Mesenchymal stem cell (in vitro differentiated cells and primary cell): ENCODE results near the gene PSPC1.
A peak's percentile ranks its signal among the peaks of the same experiment; 100 is the strongest.

Source experiments
- DNase-seq: peaks from one replicate; pipeline ENCODE4 v3.0.0-alpha.2; 2013
- H2AFZ ChIP-seq: one replicate; pipeline ENCODE4 v1.6.1; 2013; ENCODE audit warnings: low read depth, mild to moderate bottlenecking, control low read depth, inconsistent platforms, low read length, moderate library complexity
- H2AK5ac ChIP-seq: 2 replicates; pipeline ENCODE4 v1.6.1; 2013; ENCODE audit warnings: low read length, moderate library complexity, mild to moderate bottlenecking, inconsistent platforms; ENCODE audit not compliant: severe bottlenecking
- H2BK120ac ChIP-seq: one replicate; pipeline ENCODE4 v1.6.1; 2013; ENCODE audit warnings: low read depth, mild to moderate bottlenecking, inconsistent platforms, low read length, moderate library complexity
- H2BK12ac ChIP-seq, 2 experiments: one replicate each; pipeline ENCODE4 v1.6.1; 2013; ENCODE audit warnings: inconsistent platforms in 2 of 2, low read length in 2 of 2, mild to moderate bottlenecking in 2 of 2, moderate library complexity in 2 of 2, control low read depth in 1 of 2
- H2BK15ac ChIP-seq: one replicate; pipeline ENCODE4 v1.6.1; 2013; ENCODE audit warnings: mild to moderate bottlenecking, low read depth, inconsistent platforms; ENCODE audit not compliant: poor library complexity, severe bottlenecking
- H2BK5ac ChIP-seq: 2 replicates; pipeline ENCODE4 v1.6.1; 2013; ENCODE audit warnings: low read depth, mild to moderate bottlenecking, low read length, control low read depth, inconsistent platforms; ENCODE audit not compliant: poor library complexity, severe bottlenecking
- H3K14ac ChIP-seq, 2 experiments: one replicate each; pipeline ENCODE4 v1.6.1; 2013; ENCODE audit warnings: inconsistent platforms in 2 of 2, low read length in 2 of 2, control low read depth in 1 of 2, mild to moderate bottlenecking in 1 of 2, moderate library complexity in 1 of 2
- H3K18ac ChIP-seq, 2 experiments: one replicate each; pipeline ENCODE4 v1.6.1; 2013; ENCODE audit warnings: inconsistent platforms in 2 of 2, low read length in 2 of 2, control low read depth in 1 of 2, low read depth in 1 of 2, mild to moderate bottlenecking in 1 of 2
- H3K23ac ChIP-seq, 2 experiments: one replicate each; pipeline ENCODE4 v1.6.1; 2013; ENCODE audit warnings: inconsistent platforms in 2 of 2, low read length in 2 of 2, mild to moderate bottlenecking in 2 of 2, moderate library complexity in 2 of 2, control low read depth in 1 of 2
- H3K27ac ChIP-seq: 2 replicates; pipeline ENCODE4 v1.5.1; 2013; ENCODE audit warnings: mild to moderate bottlenecking, moderate library complexity, low read length, control low read depth, inconsistent platforms; ENCODE audit not compliant: poor library complexity, severe bottlenecking
- H3K27me3 ChIP-seq, 2 experiments: 2 replicates each; pipeline versions ENCODE4 v1.6.1 to v1.7.0; 2013; ENCODE audit warnings: low read length in 2 of 2, mild to moderate bottlenecking in 2 of 2, moderate library complexity in 2 of 2, control low read depth in 1 of 2, inconsistent platforms in 1 of 2; ENCODE audit not compliant: control insufficient read depth in 1 of 2, insufficient read depth in 1 of 2
- H3K36me3 ChIP-seq, 2 experiments: 2 replicates each; pipeline versions ENCODE4 v1.6.1 to v1.7.0; 2013; ENCODE audit warnings: low read length in 2 of 2, control low read depth in 1 of 2, inconsistent platforms in 1 of 2, low read depth in 1 of 2, mild to moderate bottlenecking in 1 of 2; ENCODE audit not compliant: insufficient read depth in 2 of 2, control insufficient read depth in 1 of 2
- H3K4ac ChIP-seq, 2 experiments: one replicate each; pipeline ENCODE4 v1.6.1; 2013; ENCODE audit warnings: inconsistent platforms in 2 of 2, low read length in 2 of 2, mild to moderate bottlenecking in 2 of 2, moderate library complexity in 2 of 2, control low read depth in 1 of 2, low read depth in 1 of 2
- H3K4me1 ChIP-seq: 2 replicates; pipeline ENCODE4 v1.6.1; 2013; ENCODE audit warnings: low read depth, low read length, control low read depth; ENCODE audit not compliant: control insufficient read depth, insufficient read depth
- H3K4me2 ChIP-seq: 2 replicates; pipeline ENCODE4 v1.6.1; 2013; ENCODE audit warnings: low read length, mild to moderate bottlenecking, inconsistent platforms; ENCODE audit not compliant: poor library complexity, severe bottlenecking
- H3K4me3 ChIP-seq, 2 experiments: 2 replicates each; pipeline versions ENCODE4 v1.5.1 to v1.7.0; 2013; ENCODE audit warnings: low read length in 2 of 2, mild to moderate bottlenecking in 2 of 2, control low read depth in 1 of 2, low read depth in 1 of 2; ENCODE audit not compliant: insufficient read depth in 1 of 2
- H3K79me1 ChIP-seq: replicated peaks from 2 replicates; pipeline ENCODE4 v1.6.1; 2013; ENCODE audit warnings: mild to moderate bottlenecking, control low read depth, low read length, inconsistent platforms; ENCODE audit not compliant: poor library complexity, severe bottlenecking
- H3K9ac ChIP-seq: 2 replicates; pipeline ENCODE4 v1.7.0; 2013; ENCODE audit warnings: mild to moderate bottlenecking, low read length, moderate library complexity
- H3K9me3 ChIP-seq: 2 replicates; pipeline ENCODE4 v1.7.0; 2013; ENCODE audit warnings: mild to moderate bottlenecking, low read length; ENCODE audit not compliant: control insufficient read depth
- H4K8ac ChIP-seq: one replicate; pipeline ENCODE4 v1.6.1; 2013; ENCODE audit warnings: inconsistent platforms, mild to moderate bottlenecking, low read length, moderate library complexity
- H4K91ac ChIP-seq: one replicate; pipeline ENCODE4 v1.6.1; 2013; ENCODE audit warnings: mild to moderate bottlenecking, low read length, inconsistent platforms
- WGBS: methylation state at CpG from one replicate; pipeline ENCODE4 v1.1.7; 2013; ENCODE audit warnings: mixed read lengths; 5-methylcytosine and 5-hydroxymethylcytosine counted together

Gene PSPC1

DNA sequence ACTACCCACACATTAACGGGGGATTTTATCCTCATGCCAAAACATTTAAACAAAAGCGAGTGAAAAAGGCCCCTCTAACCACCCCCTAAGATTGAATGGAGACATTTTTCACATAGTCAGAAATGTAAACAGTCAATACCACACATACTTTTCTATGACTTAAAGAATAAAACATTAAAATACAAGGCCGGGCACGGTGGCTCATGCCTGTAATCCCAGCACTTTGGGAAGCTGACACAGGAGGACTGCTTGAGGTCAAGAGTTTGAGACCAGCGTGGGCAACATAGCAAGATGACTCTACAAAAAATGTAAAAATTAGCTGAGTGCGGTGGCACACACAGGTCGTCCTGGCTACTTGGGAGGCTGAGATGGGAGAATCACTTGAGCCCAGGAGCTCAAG, 102.0 kb downstream of the PSPC1 start:
- Histone ChIP-seq H4K91ac (no peak overlapping the region), H3K4ac (no peak overlapping the region), H4K8ac (no peak overlapping the region), H2BK12ac (no peak overlapping the region), H3K14ac (no peak overlapping the region), H3K27me3 (no peaks in the 10 kb centered on the region), H2BK120ac (no peak overlapping the region), H3K79me1 (peaks cover 16% of the 10 kb centered on the region), H2AFZ (no peak overlapping the region), H3K9ac (no peak overlapping the region), H3K18ac (peak overlapping the region in 1 of 2 experiments; percentile 43), H3K9me3 (no peaks in the 10 kb centered on the region), H2BK15ac (no peak overlapping the region), H2BK5ac (no peak overlapping the region), H3K4me2 (no peak overlapping the region), H3K27ac (no peak overlapping the region), H3K23ac (no peak overlapping the region), H2AK5ac (no peak overlapping the region), H3K4me3 (no peak overlapping the region), H3K36me3 (peaks cover 10 to 24% of the 10 kb centered on the region in 2 experiments), H3K4me1 (peaks cover 6% of the 10 kb centered on the region)
- WGBS: 42% methylated on average over 7 of the region's 7 CpGs
- peak; percentile 30 for DNase-seq

DNA sequence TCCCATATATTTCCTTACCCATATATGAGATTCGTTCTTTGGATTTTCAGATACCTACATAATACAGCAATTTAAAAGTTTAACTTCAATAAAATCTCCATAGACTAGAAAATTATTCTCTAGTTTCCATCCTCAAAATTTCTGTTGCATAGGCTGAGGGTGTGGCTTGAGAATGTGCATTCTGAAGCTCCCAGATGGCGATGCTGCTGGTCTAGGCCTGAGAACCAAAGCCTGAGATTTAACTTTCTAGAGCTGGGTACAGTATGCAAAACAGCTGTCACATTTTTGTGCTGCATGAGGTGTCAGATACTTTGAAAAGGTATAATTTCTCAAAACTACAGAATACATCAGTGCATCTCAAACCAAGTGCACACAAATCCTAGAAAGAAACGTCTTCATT, 106.6 kb downstream of the PSPC1 start:
- no peak for DNase-seq
- no peak overlapping the region for H4K91ac ChIP-seq
- H2AK5ac ChIP-seq: no peak overlapping the region
- no peak overlapping the region for H2BK5ac ChIP-seq
- no peak overlapping the region for H2BK15ac ChIP-seq
- H2AFZ ChIP-seq: no peak overlapping the region
- H2BK120ac ChIP-seq: no peak overlapping the region
- H3K23ac ChIP-seq: no peak overlapping the region
- no peak overlapping the region for H3K14ac ChIP-seq
- H3K36me3 ChIP-seq: peaks cover 27 to 69% of the 10 kb centered on the region in 2 experiments
- no peak overlapping the region for H3K4me3 ChIP-seq
- H3K27me3 ChIP-seq: no peaks in the 10 kb centered on the region
- H3K9ac ChIP-seq: no peak overlapping the region
- WGBS: 94% methylated on average over 3 of the region's 3 CpGs
- H3K4me2 ChIP-seq: no peak overlapping the region
- peaks cover 20% of the 10 kb centered on the region for H3K79me1 ChIP-seq
- H3K27ac ChIP-seq: no peak overlapping the region
- H4K8ac ChIP-seq: no peak overlapping the region
- H3K4ac ChIP-seq: no peak overlapping the region
- peaks cover 4% of the 10 kb centered on the region for H3K4me1 ChIP-seq
- no peak overlapping the region for H3K18ac ChIP-seq
- H2BK12ac ChIP-seq: no peak overlapping the region
- H3K9me3 ChIP-seq: no peaks in the 10 kb centered on the region

DNA sequence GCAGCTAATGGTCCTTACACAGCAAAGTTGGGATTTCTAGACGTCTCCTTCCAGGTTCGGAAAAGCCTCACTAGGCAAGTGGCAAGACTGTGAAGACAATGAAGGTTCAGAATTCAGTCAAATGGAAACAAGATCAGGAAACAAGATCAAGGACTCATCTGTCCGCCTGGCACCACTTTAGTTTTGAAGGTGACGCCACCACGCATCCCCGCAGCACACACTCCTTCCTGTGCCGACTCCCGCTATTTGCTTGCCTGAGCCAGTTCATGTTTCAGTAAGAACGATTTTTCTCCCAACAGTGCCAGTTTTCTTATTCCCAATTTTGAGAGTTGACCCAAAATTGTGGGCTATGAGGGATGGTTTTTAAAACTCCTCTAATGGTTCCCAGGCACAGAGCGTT, 107.8 kb downstream of the PSPC1 start:
- H3K14ac ChIP-seq: no peak overlapping the region
- H2AK5ac ChIP-seq: no peak overlapping the region
- H2BK15ac ChIP-seq: no peak overlapping the region
- peaks cover 20% of the 10 kb centered on the region for H3K79me1 ChIP-seq
- H3K27me3 ChIP-seq: no peaks in the 10 kb centered on the region
- H3K36me3 ChIP-seq: peaks cover 29 to 82% of the 10 kb centered on the region in 2 experiments
- H3K9ac ChIP-seq: no peak overlapping the region
- no peak overlapping the region for H2BK12ac ChIP-seq
- H4K8ac ChIP-seq: no peak overlapping the region
- H3K4ac ChIP-seq: no peak overlapping the region
- H3K18ac ChIP-seq: no peak overlapping the region
- H2BK5ac ChIP-seq: no peak overlapping the region
- peaks cover 3% of the 10 kb centered on the region for H3K4me1 ChIP-seq
- no peak overlapping the region for H3K27ac ChIP-seq
- H3K4me3 ChIP-seq: no peak overlapping the region
- H2AFZ ChIP-seq: no peak overlapping the region
- no peak for DNase-seq
- H3K4me2 ChIP-seq: no peak overlapping the region
- WGBS: over 99% methylated on average over 7 of the region's 10 CpGs
- no peaks in the 10 kb centered on the region for H3K9me3 ChIP-seq
- no peak overlapping the region for H4K91ac ChIP-seq
- H2BK120ac ChIP-seq: no peak overlapping the region
- no peak overlapping the region for H3K23ac ChIP-seq

DNA sequence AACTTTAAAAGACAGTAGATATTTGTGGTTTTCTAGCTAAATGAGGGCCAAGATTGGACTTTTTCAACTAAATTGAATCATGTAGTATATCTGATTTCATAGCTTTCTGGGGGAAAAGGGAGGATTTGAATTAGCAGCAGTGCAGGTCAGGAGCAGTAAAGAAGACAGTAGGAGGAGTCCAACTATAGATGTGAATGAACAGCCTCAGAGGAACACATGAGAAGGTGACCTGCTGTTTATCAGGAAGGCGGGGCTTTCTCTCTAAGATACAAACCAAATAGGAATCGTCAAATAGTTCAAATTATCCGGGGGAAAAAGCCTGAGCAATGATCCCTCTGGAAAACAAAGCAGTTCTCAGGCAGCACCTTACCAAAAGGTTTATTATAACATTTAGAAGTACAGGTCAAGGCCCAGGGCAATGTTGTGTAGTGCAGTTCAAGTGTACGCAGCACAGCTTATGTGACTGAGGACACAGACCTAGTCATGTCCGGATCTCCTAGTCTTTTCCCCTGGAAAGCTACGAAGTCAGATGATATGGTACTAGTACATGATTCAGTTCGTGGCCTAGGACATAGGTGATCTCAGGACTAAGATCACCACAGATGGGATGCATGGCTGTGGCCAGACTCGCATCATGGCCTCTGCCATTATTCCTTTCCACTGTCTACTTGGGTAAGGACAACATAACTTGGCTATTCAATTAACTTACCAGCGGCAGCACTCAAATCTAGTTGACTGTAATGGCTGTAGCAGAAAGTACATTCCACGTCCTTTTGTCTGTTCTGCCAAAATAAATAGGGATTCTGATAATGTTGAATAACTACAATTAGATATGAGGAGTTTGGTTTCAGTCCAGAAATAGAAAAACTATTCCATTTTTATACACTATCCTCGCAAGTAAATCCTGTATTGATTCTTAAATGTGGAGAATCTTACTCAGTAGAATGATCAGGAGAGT, 109.0 kb downstream of the PSPC1 start:
- H2BK15ac ChIP-seq: no peak overlapping the region
- no peak overlapping the region for H3K4me3 ChIP-seq
- H3K27ac ChIP-seq: no peak overlapping the region
- H2AFZ ChIP-seq: no peak overlapping the region
- H4K8ac ChIP-seq: no peak overlapping the region
- peaks cover 3% of the 10 kb centered on the region for H3K4me1 ChIP-seq
- H3K23ac ChIP-seq: no peak overlapping the region
- no peak overlapping the region for H2BK120ac ChIP-seq
- H3K4me2 ChIP-seq: no peak overlapping the region
- 98% methylated on average over 7 of the region's 11 CpGs for WGBS
- no peak overlapping the region for H3K4ac ChIP-seq
- H3K79me1 ChIP-seq: peaks cover 22% of the 10 kb centered on the region
- no peak overlapping the region for H3K9ac ChIP-seq
- peaks cover 34 to 91% of the 10 kb centered on the region in 2 experiments for H3K36me3 ChIP-seq
- H4K91ac ChIP-seq: no peak overlapping the region
- H2BK12ac ChIP-seq: no peak overlapping the region
- H3K9me3 ChIP-seq: no peaks in the 10 kb centered on the region
- DNase-seq: no peak
- no peak overlapping the region for H3K18ac ChIP-seq
- H3K27me3 ChIP-seq: no peaks in the 10 kb centered on the region
- H2BK5ac ChIP-seq: no peak overlapping the region
- H3K14ac ChIP-seq: no peak overlapping the region
- no peak overlapping the region for H2AK5ac ChIP-seq
